Neural crest cell (in vitro differentiated cells): ENCODE results near the gene DNM3. TPM values are rescaled to one million over a fixed set of nuclear protein-coding genes. Genes with fewer than 3 reads are reported as not detected.

Experiments used
- DNase-seq: peaks from one replicate; pipeline ENCODE4 v3.0.0; 2021; ENCODE audit warnings: low read depth, mixed read lengths, low spot score
- H3K27ac Mint-ChIP-seq: one replicate; pipeline ENCODE4 v1.8.0; 2021; ENCODE audit warnings: mild to moderate bottlenecking, mixed read lengths; ENCODE audit not compliant: unreplicated experiment
- H3K27me3 Mint-ChIP-seq: 2 replicates; pipeline ENCODE4 v1.8.0; 2021; ENCODE audit warnings: low read depth, mild to moderate bottlenecking, mixed read lengths
- H3K36me3 Mint-ChIP-seq: 2 replicates; pipeline ENCODE4 v1.8.0; 2021; ENCODE audit warnings: low read depth, mild to moderate bottlenecking, mixed read lengths
- H3K4me1 Mint-ChIP-seq: 2 replicates; pipeline ENCODE4 v1.8.0; 2021; ENCODE audit warnings: mixed read lengths
- H3K4me3 Mint-ChIP-seq: one replicate; pipeline ENCODE4 v1.8.0; 2021; ENCODE audit warnings: mild to moderate bottlenecking, mixed read lengths
- H3K9me3 Mint-ChIP-seq: 2 replicates; pipeline ENCODE4 v1.8.0; 2021; ENCODE audit warnings: mixed read lengths
- CTCF ChIP-seq: fragments of 200-600 bp; sonication (generic); conservative IDR thresholded peaks from 2 replicates; pipeline ENCODE4 v1.5.0; 2021; ENCODE audit warnings: antibody characterized with exemption, mild to moderate bottlenecking
- total RNA-seq: library from RNA; stranded (reverse); gene quantifications from 2 replicates; pipeline ENCODE4 v1.2.1, GENCODE V29; 2021

Gene DNM3
- total RNA-seq, 1 donor from 2014 or later = 3.5 TPM

- Mint-ChIP-seq H3K36me3 (no peaks in the 10 kb centered on the region), H3K4me3 (no peak overlapping the region), H3K9me3 (no peaks in the 10 kb centered on the region), H3K27ac (no peak overlapping the region), H3K27me3 (no peaks in the 10 kb centered on the region), H3K4me1 (peaks cover 29% of the 10 kb centered on the region)
- no peak for TF ChIP-seq CTCF
- no peak for DNase-seq
These were observed 536.3 kb downstream of the DNM3 start for GRCh38 chr1:172377565-172377964.

- Mint-ChIP-seq H3K27ac (no peak overlapping the region), H3K27me3 (no peaks in the 10 kb centered on the region), H3K36me3 (no peaks in the 10 kb centered on the region), H3K4me3 (no peak overlapping the region), H3K9me3 (no peaks in the 10 kb centered on the region), H3K4me1 (peaks cover 35% of the 10 kb centered on the region)
- no peak for DNase-seq
- no peak for TF ChIP-seq CTCF
These were observed 536.9 kb downstream of the DNM3 start for GRCh38 chr1:172378109-172378760.

DNA sequence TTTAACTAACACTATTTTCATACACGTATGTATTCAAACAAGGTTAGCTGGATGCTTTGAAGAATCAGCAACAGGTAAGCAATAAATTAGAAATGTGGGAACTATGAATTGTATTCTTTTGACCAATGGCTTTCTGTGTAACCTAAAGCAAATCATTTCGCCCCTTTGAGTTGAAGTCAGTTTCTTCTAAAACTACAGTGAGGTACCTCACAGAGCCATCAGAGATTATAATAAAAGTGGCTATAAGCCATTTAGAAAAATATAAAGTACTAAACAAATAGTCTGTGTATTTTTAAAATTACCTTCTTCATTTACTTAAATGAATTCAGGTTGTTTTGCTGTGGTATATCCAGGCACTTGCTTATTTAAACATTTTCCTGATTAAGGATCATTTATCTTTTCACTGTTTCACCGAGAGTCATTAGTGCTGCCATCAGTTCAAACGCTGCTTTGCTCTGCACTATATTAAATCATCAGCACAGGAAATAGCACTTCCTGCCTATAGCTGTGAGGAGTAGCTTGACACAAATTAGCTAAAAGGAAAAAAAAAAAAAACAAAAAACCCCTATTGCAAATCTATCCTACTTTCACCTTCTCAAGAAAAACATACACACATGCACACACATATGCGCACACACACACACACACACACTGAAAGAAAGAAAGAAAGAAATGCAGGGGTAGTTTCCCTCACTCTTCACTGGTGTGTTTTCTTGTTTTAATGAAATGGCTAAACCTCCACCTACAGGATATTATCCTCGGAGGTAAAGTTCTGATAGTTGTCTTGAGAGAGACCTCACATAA lies 539.3 kb downstream of the DNM3 start:
- no peak for DNase-seq
- H3K4me1 Mint-ChIP-seq = peaks cover 42% of the 10 kb centered on the region
- H3K36me3 Mint-ChIP-seq = no peaks in the 10 kb centered on the region
- H3K27me3 Mint-ChIP-seq = no peaks in the 10 kb centered on the region
- no peaks in the 10 kb centered on the region for H3K9me3 Mint-ChIP-seq
- H3K27ac Mint-ChIP-seq = peak overlapping the region; percentile 94
- TF ChIP-seq CTCF = no peak
- no peak overlapping the region for H3K4me3 Mint-ChIP-seq

- H3K36me3 Mint-ChIP-seq = no peaks in the 10 kb centered on the region
- H3K9me3 Mint-ChIP-seq = no peaks in the 10 kb centered on the region
- no peak for DNase-seq
- no peak for TF ChIP-seq CTCF
- no peaks in the 10 kb centered on the region for H3K27me3 Mint-ChIP-seq
- H3K4me3 Mint-ChIP-seq = peak overlapping the region; percentile 26
- peak overlapping the region; percentile 93 for H3K27ac Mint-ChIP-seq
- H3K4me1 Mint-ChIP-seq = peaks cover 42% of the 10 kb centered on the region
These were observed 540.6 kb downstream of the DNM3 start for GRCh38 chr1:172381946-172382345.

- Mint-ChIP-seq H3K36me3 (no peaks in the 10 kb centered on the region), H3K4me1 (peaks cover 42% of the 10 kb centered on the region), H3K9me3 (no peaks in the 10 kb centered on the region), H3K27ac (no peak overlapping the region), H3K4me3 (no peak overlapping the region), H3K27me3 (no peaks in the 10 kb centered on the region)
- no peak for DNase-seq
- TF ChIP-seq CTCF = no peak
These were observed 541.1 kb downstream of the DNM3 start for GRCh38 chr1:172382406-172382805.
